Globus pallidus (tissue), 1 donor: Measurements from ENCODE around the gene SOX9.

ENCODE experiments used
- DNase-seq: peaks from one replicate; pipeline ENCODE4 v3.0.0-alpha.2; 2015; ENCODE audit warnings: low spot score

SOX9 gene

DNA sequence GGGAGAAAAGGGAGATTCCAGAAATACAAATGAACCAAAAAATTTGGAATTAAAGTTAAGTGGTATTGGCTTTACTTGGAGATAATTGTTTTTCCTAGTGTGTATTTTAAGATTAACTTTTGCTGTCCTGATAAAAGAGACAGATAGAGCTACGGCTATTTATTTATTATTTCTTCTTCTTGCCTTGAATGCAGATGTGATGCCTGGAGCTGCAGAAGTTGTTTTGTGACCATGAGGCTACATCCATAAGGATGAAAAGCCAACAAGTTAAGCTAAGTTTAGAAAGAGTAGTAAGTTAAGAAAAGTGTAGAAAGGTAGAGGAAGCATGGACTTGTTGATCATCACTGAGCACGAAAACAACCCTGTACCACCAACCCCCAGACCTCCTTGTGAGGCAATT, 41.7 kb downstream of the SOX9 start:
- DNase-seq: no peak

DNA sequence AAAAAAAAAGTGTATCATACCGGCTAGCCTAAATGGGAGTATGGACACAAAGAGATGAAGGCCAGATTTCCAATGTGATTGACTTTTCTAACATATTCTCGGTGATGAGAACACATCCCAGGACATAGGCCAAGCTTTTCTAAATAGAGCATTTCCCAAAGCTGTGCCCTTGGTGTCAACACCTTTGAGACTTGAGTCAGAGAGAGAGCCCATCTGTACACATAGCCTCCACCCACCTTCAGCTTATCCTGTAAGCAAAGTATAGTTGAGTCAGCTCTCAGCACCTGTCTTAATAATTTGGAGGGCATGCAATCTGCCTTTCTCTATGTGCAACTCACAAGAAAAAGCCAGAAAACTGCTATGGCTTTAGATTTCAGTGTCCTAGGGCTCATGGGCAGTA, 42.7 kb downstream of the SOX9 start:
- DNase-seq: no peak

DNA sequence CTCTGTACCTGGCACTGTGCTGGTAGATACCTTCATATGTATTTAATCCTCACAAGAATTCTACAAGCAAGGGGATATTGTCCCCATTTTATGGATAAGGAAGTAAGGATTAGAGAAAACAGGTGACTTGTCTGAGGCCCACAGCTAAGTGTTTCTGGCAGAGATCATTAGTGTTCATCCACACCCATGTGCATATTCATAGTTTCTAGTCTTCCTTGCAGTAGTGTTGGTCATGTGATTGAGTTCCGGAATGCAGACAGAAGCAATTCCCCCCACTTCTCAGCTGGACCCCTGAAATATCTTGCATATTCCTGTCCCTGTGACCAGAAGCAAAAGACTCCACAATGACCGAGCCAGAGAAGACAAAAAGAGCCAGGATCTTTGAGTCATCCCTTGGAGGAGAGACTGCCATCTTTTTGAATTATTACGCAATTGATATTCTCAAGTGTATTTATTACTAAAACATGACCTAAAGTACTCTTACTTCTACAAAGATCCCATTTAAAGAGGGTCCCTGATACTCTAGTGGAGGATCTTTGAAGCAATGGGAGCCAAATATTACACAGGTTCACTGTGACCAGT, 43.4 kb downstream of the SOX9 start:
- no peak for DNase-seq

DNA sequence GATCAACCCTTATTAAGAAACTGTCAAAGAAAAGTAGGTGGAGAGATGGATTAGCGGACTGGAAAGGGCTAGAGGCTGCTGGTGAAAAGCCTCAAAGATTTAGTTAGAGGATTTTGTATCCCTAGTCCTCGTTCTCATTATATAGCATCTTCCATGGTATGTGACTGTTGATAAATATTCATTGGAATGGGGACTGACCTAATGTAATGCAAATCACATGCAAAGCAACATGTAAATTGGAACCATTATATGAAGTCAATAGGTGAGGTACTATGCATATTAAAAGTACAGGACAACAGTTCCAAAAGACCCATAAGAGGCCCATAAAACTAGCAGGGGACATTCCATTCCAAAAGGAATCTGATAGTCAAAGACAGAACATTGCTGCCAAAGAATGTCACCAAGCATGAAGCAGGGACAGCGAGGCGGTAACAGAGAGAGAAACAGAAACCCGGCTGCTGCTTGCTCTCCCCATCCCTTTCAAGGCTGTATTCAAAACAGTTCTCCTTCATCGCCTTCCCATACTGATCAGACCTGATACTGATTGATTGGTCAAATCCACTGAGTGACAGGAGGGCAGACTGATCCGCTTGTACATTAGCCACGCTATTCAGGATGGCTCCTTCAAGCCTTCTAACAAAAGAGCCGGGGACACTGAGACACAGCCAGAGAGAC, 44.5 kb downstream of the SOX9 start:
- no peak for DNase-seq

DNA sequence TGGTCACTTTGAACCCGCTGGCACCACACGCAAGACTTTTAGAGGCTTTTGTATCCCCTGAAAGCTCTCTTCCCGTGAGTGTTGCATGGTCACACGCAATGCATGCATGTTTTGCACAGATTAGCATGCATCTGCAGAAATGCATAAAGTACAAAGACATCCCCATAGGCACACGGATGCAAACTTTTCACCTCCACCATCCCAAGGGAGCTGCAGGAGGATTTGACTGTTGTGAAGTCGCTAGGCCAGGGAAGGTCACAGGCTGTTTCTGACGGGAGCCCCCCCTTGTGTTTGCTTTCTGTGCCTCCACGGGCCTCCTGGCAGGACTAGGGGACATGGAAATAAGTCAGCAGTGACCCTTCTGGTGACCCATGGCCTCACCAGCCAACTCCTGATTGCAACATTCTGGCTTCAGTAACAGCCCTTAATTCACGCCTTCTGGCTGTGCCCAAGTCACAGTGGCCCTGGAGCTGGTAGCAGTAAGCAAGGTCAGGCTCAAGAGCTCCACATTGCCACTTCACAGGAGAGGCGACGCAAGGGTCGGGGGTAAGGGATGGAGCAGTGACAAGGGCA, 45.1 kb downstream of the SOX9 start:
- DNase-seq: no peak

DNA sequence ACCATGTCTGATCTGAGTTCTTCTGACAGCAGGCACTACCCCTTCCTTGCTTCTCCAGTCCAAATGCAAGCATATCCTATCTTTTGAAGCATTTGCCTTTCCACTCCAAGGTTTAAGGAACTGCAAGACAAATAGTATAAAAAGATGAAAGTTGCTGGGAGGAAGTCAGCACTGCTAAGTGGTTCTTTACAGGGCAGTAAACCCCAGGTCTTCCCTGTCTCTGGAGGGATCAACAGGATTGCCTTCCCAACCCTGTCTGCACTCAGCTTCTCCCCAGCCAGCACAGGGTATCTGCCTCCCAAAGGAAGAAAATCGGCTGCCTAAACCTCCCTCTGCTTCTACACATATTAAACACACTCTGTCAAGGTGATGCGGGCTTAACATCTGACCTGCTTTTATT, 46.8 kb downstream of the SOX9 start:
- DNase-seq: no peak

DNA sequence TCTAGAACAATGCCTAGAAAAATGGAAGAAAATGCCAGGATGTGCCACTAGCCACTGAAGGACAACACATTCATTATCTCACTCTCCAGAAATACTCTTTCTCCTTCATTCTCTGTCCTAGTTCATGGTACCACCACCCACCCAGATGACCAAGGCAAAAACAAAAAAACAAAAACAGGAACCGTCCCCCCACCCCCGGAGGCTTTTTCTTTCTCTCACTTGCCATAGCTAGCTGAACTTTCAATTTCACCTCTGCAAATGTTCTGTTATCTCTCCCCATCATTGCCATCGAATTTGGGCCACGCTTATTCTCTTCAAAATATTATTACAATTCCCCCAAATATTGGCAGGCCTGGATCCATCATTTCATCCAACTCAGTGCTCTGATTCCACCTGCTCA, 49.0 kb downstream of the SOX9 start:
- no peak for DNase-seq

DNA sequence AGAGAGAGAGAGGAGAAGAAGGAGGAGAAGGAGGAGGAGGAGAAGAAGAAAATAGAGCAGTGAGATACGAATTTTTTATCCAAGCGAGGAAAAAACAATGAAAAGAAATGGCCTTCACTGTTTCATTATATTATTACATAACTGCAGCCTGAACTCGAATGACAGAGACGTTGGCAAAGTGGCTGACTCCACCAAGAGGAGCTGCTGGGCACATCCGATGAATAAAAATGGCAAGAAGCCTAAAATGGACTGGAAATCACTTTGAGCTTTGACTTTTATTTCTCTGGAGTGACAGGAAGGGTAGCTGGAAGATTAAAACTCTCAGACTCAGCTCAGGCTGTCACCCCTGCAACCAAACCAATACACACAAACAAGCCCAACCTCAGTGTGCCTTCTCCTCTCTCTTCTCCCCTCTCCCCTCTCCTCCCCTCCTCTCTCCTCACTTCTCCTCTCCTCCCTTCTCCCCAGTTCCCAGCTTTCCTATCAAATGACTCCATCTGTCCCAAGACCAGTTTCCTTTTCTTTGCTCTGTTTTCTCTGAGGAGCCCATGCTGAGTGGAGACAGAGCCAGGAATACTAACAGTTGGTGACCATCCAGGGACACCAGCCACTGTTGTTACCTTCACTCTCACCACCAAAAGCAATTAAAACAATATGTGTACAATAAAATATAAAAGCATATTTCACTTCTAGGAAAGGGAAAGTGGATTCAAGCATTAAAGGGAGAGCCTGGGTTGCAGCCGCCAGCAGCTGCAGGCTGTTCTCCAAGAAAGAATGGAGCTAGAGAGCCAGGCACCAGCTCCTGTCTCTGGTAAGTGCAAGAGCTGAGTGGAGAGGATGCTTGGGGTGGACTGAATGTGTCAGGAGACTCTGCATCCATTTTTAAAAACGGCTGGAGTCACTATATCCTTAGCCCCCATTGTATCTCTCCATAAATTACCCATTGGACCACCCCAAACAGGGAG, 51.2 kb downstream of the SOX9 start:
- DNase-seq: peak; percentile 83

DNA sequence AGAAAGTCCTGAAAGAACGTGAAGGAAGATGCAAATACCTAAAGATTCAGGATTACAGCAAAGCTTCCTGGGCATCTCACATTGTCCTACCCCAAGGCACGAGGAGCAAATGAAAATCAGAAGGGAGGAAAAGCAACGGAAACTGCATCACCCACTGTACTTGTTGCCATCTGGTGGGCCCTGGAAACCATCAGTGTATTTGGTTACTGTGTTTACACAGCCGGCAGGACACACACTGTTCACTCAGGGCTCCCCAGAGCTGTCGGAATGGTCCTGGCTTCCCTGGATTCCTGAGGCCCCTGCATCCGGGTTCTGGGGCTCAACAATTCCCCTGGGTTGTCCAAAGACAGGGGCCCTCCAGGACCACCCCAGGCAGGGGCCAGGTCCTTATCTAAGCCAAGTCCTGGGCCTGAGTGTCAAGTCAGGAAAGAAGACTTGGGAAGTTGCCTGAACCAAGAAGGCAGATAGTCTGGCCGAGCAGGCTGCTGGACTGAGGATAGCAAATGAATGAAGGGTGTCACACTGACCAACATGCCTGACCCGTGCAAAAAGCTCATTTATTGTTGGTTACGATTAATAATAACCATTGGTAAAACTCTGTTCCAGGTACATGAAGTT, 52.8 kb downstream of the SOX9 start:
- DNase-seq: no peak

DNA sequence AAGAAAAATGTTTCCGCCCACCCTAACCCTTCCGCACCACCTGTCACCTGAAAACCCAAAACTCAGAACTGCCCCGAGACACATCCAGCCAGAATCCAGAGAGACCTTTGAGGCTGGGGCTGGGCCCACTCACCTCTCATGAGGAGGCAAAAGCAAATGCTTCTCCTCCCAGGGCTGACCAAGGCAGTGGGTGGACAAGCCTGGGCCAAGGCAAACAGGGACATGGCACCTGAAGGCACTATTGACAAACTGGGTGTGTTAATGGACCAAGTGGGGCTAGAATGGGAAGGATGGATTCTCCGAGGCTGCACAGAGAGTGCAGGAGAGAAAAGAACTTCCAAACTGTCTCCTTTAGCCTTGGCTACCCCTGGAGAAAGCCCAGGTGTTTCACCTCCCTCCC, 54.4 kb downstream of the SOX9 start:
- DNase-seq: no peak
